BLaER1 (cell line): ENCODE data around the gene DHX34.
"Not testable (repeated sequence)": the region's sequence is repeated elsewhere in the genome, so short reads cannot be mapped to it uniquely, and the experiment has no call there.

ENCODE experiments used
- H3K27ac ChIP-seq: shearing (Covaris generic); formaldehyde crosslinking; 2 replicates; pipeline ENCODE4 v1.8.1; 2022
- H3K27me3 ChIP-seq: shearing (Covaris generic); formaldehyde crosslinking; 2 replicates; pipeline ENCODE4 v1.8.1; 2022
- H3K36me3 ChIP-seq: shearing (Covaris generic); formaldehyde crosslinking; 2 replicates; pipeline ENCODE4 v1.8.1; 2022
- H3K4me1 ChIP-seq: shearing (Covaris generic); formaldehyde crosslinking; 2 replicates; pipeline ENCODE4 v1.8.1; 2022
- H3K4me2 ChIP-seq: shearing (Covaris generic); formaldehyde crosslinking; 2 replicates; pipeline ENCODE4 v1.8.1; 2022
- H3K4me3 ChIP-seq: shearing (Covaris generic); formaldehyde crosslinking; 2 replicates; pipeline ENCODE4 v1.8.1; 2022
- H3K9ac ChIP-seq: shearing (Covaris generic); formaldehyde crosslinking; 2 replicates; pipeline ENCODE4 v1.8.1; 2022
- H3K9me3 ChIP-seq: shearing (Covaris generic); formaldehyde crosslinking; 2 replicates; pipeline ENCODE4 v1.8.1; 2022
- H4K20me1 ChIP-seq: shearing (Covaris generic); formaldehyde crosslinking; 2 replicates; pipeline ENCODE4 v1.8.1; 2022
- Cebpa-rat ChIP-seq: shearing (Covaris generic); IDR thresholded peaks from 2 replicates; pipeline ENCODE4 v1.8.1; 2022

Gene DHX34

GRCh38 chr19:47406711-47407416 is 57.7 kb downstream of the DHX34 start:
- Histone ChIP-seq H3K4me1 (no peaks in the 10 kb centered on the region), H3K27me3 (peaks cover 68% of the 10 kb centered on the region), H3K36me3 (no peaks in the 10 kb centered on the region), H3K9me3 (no peaks in the 10 kb centered on the region), H3K4me3 (no peak overlapping the region), H3K4me2 (no peak overlapping the region), H4K20me1 (peaks cover 16% of the 10 kb centered on the region; the same call in 1 of the 2 replicates), H3K27ac (no peak overlapping the region), H3K9ac (no peak overlapping the region)
- no peak for TF ChIP-seq Cebpa-rat

GRCh38 chr19:47407417-47407774 is 58.3 kb downstream of the DHX34 start:
- no peaks in the 10 kb centered on the region for H3K4me1 ChIP-seq
- H3K4me2 ChIP-seq: no peak overlapping the region
- peaks cover 74% of the 10 kb centered on the region for H3K27me3 ChIP-seq
- H3K4me3 ChIP-seq: no peak overlapping the region
- H3K36me3 ChIP-seq: no peaks in the 10 kb centered on the region
- no peaks in the 10 kb centered on the region for H3K9me3 ChIP-seq
- TF ChIP-seq Cebpa-rat: no peak
- no peak overlapping the region for H3K9ac ChIP-seq
- H4K20me1 ChIP-seq: peaks cover 16% of the 10 kb centered on the region; the same call in 1 of the 2 replicates
- H3K27ac ChIP-seq: no peak overlapping the region

GRCh38 chr19:47408156-47408938 is 59.2 kb downstream of the DHX34 start:
- Histone ChIP-seq H3K4me2 (no peak overlapping the region), H3K9ac (no peak overlapping the region), H3K27me3 (peaks cover 76% of the 10 kb centered on the region), H3K4me1 (no peaks in the 10 kb centered on the region), H3K4me3 (no peak overlapping the region), H4K20me1 (peaks cover 16% of the 10 kb centered on the region; the same call in 1 of the 2 replicates), H3K9me3 (no peaks in the 10 kb centered on the region), H3K27ac (no peak overlapping the region), H3K36me3 (no peaks in the 10 kb centered on the region)
- no peak for TF ChIP-seq Cebpa-rat

- Histone ChIP-seq H3K9ac (no peak overlapping the region), H3K36me3 (no peaks in the 10 kb centered on the region), H3K4me2 (no peak overlapping the region), H3K4me1 (no peaks in the 10 kb centered on the region), H3K9me3 (no peaks in the 10 kb centered on the region), H4K20me1 (peaks cover 11% of the 10 kb centered on the region), H3K4me3 (no peak overlapping the region), H3K27me3 (peaks cover 81% of the 10 kb centered on the region), H3K27ac (no peak overlapping the region)
- TF ChIP-seq Cebpa-rat: no peak
Measured at GRCh38 chr19:47411101-47411500, 62.0 kb downstream of the DHX34 start.

GRCh38 chr19:47411696-47412095 is 62.6 kb downstream of the DHX34 start:
- not testable (repeated sequence) for H3K36me3 ChIP-seq, H3K27ac ChIP-seq, H3K9me3 ChIP-seq, H3K4me2 ChIP-seq, H3K4me1 ChIP-seq, H3K9ac ChIP-seq, H3K4me3 ChIP-seq
- peaks cover 15% of the 10 kb centered on the region for H4K20me1 ChIP-seq
- peaks cover 81% of the 10 kb centered on the region for H3K27me3 ChIP-seq

- H3K4me1 ChIP-seq: peaks cover 12% of the 10 kb centered on the region
- H3K4me3 ChIP-seq: no peak overlapping the region
- no peaks in the 10 kb centered on the region for H3K36me3 ChIP-seq
- no peaks in the 10 kb centered on the region for H3K9me3 ChIP-seq
- no peak for TF ChIP-seq Cebpa-rat
- no peak overlapping the region for H3K27ac ChIP-seq
- no peak overlapping the region for H3K4me2 ChIP-seq
- H3K9ac ChIP-seq: no peak overlapping the region
- H3K27me3 ChIP-seq: peaks cover 81% of the 10 kb centered on the region
- H4K20me1 ChIP-seq: peaks cover 34% of the 10 kb centered on the region
Measured at GRCh38 chr19:47413941-47414340, 64.8 kb downstream of the DHX34 start.

GRCh38 chr19:47414469-47414868 is 65.4 kb downstream of the DHX34 start:
- Histone ChIP-seq H3K4me3 (no peak overlapping the region), H3K4me2 (no peak overlapping the region), H4K20me1 (peaks cover 39% of the 10 kb centered on the region), H3K27ac (no peak overlapping the region), H3K36me3 (no peaks in the 10 kb centered on the region), H3K9ac (no peak overlapping the region), H3K27me3 (peaks cover 82% of the 10 kb centered on the region), H3K9me3 (no peaks in the 10 kb centered on the region), H3K4me1 (peaks cover 17% of the 10 kb centered on the region)
- TF ChIP-seq Cebpa-rat: no peak

- no peak for TF ChIP-seq Cebpa-rat
- Histone ChIP-seq H4K20me1 (peaks cover 54% of the 10 kb centered on the region), H3K27ac (no peak overlapping the region), H3K36me3 (no peaks in the 10 kb centered on the region), H3K4me1 (peaks cover 33% of the 10 kb centered on the region), H3K9ac (no peak overlapping the region), H3K9me3 (no peaks in the 10 kb centered on the region), H3K27me3 (peaks cover 93% of the 10 kb centered on the region), H3K4me3 (no peak overlapping the region), H3K4me2 (no peak overlapping the region)
Measured at GRCh38 chr19:47415953-47416642, 67.0 kb downstream of the DHX34 start.

- Histone ChIP-seq H3K36me3 (no peaks in the 10 kb centered on the region), H3K9ac (no peak overlapping the region), H3K4me2 (no peak overlapping the region), H3K9me3 (no peaks in the 10 kb centered on the region), H3K27me3 (peaks cover 94% of the 10 kb centered on the region), H3K27ac (no peak overlapping the region), H3K4me3 (no peak overlapping the region), H4K20me1 (peaks cover 59% of the 10 kb centered on the region), H3K4me1 (peaks cover 38% of the 10 kb centered on the region)
- TF ChIP-seq Cebpa-rat: no peak
Measured at GRCh38 chr19:47416643-47416985, 67.5 kb downstream of the DHX34 start.
